ENCODE results near the gene MYO15B. TPM values are rescaled to one million over a fixed set of nuclear protein-coding genes. Genes with fewer than 3 reads are reported as not detected.

The MYO15B gene
- total and polyA plus RNA-seq, 2 of the 4 experiments (the other 2 are of a cell fraction), result 0.18 to 0.65 TPM

GRCh38 chr17:75668489-75668888, 80.9 kb downstream of the MYO15B start:
- Histone ChIP-seq H3K4ac (ENCODE audit: low read depth, low read length) (no peak overlapping the region), H3K18ac (ENCODE audit: low read depth, low read length) (no peak overlapping the region), H2AK5ac (ENCODE audit: low read depth, low read length) (no peak overlapping the region), H3K36me3 (ENCODE audit: control insufficient read depth, insufficient read depth, low read length) (peaks cover 24% of the 10 kb centered on the region), H3K4me3 (ENCODE audit: insufficient read depth, low read depth, low read length) (peak overlapping the region; percentile 79; the same call in 1 of the 2 replicates), H4K20me1 (ENCODE audit: insufficient read depth, low read length) (peaks cover 10% of the 10 kb centered on the region; the same call in 1 of the 2 replicates), H3K56ac (ENCODE audit: extremely low read depth, insufficient read depth, low read length) (no peak overlapping the region), H3K23ac (ENCODE audit: low read depth, low read length) (no peak overlapping the region), H3K27ac (ENCODE audit: insufficient read depth, low read length) (no peak overlapping the region), H3K14ac (replicated peaks; ENCODE audit: low read depth, low read length) (no peak overlapping the region), H4K91ac (ENCODE audit: insufficient read depth, low read depth, low read length) (no peak overlapping the region), H3K4me1 (ENCODE audit: control insufficient read depth, insufficient read depth, low read length) (peaks cover 5% of the 10 kb centered on the region), H3K79me1 (ENCODE audit: low read depth in 1 of 2, low read length in 2 of 2) (peaks cover 34 to 59% of the 10 kb centered on the region in 2 experiments), H3K9me3 (ENCODE audit: control insufficient read depth, insufficient read depth, low read length) (no peaks in the 10 kb centered on the region), H3K9me1 (ENCODE audit: insufficient read depth, low read length) (0 out of 2 replicates have a peak, but pooled peaks cover 3% of the 10 kb centered on the region), H3K4me2 (ENCODE audit: low read depth, low read length) (peak overlapping the region; percentile 95; the same call in 1 of the 2 replicates), H4K8ac (ENCODE audit: low read depth in 2 of 2, low read length in 2 of 2) (no peak overlapping the region), H4K5ac (ENCODE audit: low read depth, low read length) (no peak overlapping the region), H3K9ac (ENCODE audit: low read depth, low read length) (no peak overlapping the region), H2AFZ (replicated peaks; ENCODE audit: low read length, poor library complexity) (no peak overlapping the region), H2AK9ac (replicated peaks; ENCODE audit: low read depth, low read length, poor library complexity) (no peak overlapping the region), H2BK120ac (ENCODE audit: low read depth, low read length) (no peak overlapping the region), H3K27me3 (ENCODE audit: control insufficient read depth, insufficient read depth, low read length) (no peaks in the 10 kb centered on the region), H2BK15ac (ENCODE audit: low read depth, low read length) (no peak overlapping the region), H2BK5ac (ENCODE audit: low read depth, low read length, poor library complexity, severe bottlenecking) (no peak overlapping the region), H2BK20ac (ENCODE audit: low read depth, low read length) (no peak overlapping the region)
- dilution Hi-C loops (cut with HindIII; ENCODE audit: low sequenced_read_pairs, unreplicated experiment) (no loop called here), in situ Hi-C loops (cut with MboI; ENCODE audit: low sequenced_read_pairs) (no loop called here), intact Hi-C loops (cut with micrococcal nuclease) (no loop called here)
- no peak for DNase-seq
- ChIA-PET CTCF (no interaction called here), POLR2A (ENCODE audit: unreplicated experiment) (no interaction called here)
- TF ChIP-seq RCOR1 (IDR thresholded peaks at IDR 0.05; ENCODE audit: insufficient replicate concordance, low read length) (no peak), MAFK (IDR thresholded peaks at IDR 0.05; ENCODE audit: low read depth, low read length) (no peak), MXI1 (IDR thresholded peaks at IDR 0.05; ENCODE audit: borderline replicate concordance, low read depth, low read length) (no peak), FOS (IDR thresholded peaks at IDR 0.05; ENCODE audit: low read depth, low read length) (no peak), SMC3 (IDR thresholded peaks at IDR 0.05; ENCODE audit: low read depth, low read length) (no peak), NFE2L2 (IDR thresholded peaks at IDR 0.05; ENCODE audit: low read depth, low read length) (no peak), CHD1 (IDR thresholded peaks at IDR 0.05; ENCODE audit: low read depth, low read length) (no peak), MAZ (IDR thresholded peaks at IDR 0.05; ENCODE audit: borderline replicate concordance, low read depth, low read length) (no peak), CTCF (conservative IDR thresholded peaks at IDR 0.05; ENCODE audit: low read depth, low read length) (no peak), RFX5 (IDR thresholded peaks at IDR 0.05; ENCODE audit: low read depth, low read length) (no peak), BHLHE40 (IDR thresholded peaks at IDR 0.05; ENCODE audit: low read depth, low read length) (no peak), ELK1 (IDR thresholded peaks at IDR 0.05; ENCODE audit: borderline replicate concordance, low read depth, low read length) (no peak)
- WGBS, 2 experiments (ENCODE audit: extremely low coverage in 2 of 2, insufficient read length in 1 of 2), result no CpG with 5 or more reads among the region's 4 CpGs
- ATAC-seq (ENCODE audit: low read depth), result no peak
- no TSS peak for BruUV-seq (replicated peaks)

Data from IMR-90 (cell line).